Renal pelvis (tissue), 4 donors: ENCODE data around the gene AP1M1. TPM values are rescaled to one million over a fixed set of nuclear protein-coding genes. Genes with fewer than 3 reads are reported as not detected.

Experiments used
- DNase-seq: peaks from one replicate; pipeline ENCODE4 v3.0.0-alpha.2; 2013
- polyA plus RNA-seq, 3 donors: library from polyadenylated mRNA; unstranded; fragments of 120-200 nt; gene quantifications; one replicate each; pipeline ENCODE4 v1.2.1, GENCODE V29; 2013; ENCODE audit not compliant: insufficient read length in 3 of 3

AP1M1 gene
- polyA plus RNA-seq, 3 donors = 62.8 to 75.0 (median 73.8) TPM

- no peak for DNase-seq
Measured at GRCh38 chr19:16285769-16286498, 88.2 kb downstream of the AP1M1 start.

DNA sequence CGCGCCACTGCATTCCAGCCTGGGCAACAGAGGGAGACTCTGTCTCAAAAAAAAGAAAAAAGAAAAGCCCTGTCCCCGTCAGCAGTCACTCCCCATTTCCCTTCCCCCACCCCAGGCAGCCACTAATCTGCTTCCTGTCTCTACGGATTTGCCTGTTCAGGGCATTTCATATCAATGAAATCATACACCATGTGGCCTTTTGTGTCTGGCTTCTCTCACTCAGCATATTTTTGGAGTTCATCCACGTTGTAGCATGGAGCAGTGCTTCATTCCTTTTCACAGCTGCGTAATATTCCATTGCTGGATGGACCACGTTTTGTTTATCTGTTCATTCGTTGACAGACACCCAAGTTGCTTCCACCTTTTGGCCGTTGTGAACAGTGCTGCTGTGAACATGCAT is 90.8 kb downstream of the AP1M1 start:
- DNase-seq = no peak

DNA sequence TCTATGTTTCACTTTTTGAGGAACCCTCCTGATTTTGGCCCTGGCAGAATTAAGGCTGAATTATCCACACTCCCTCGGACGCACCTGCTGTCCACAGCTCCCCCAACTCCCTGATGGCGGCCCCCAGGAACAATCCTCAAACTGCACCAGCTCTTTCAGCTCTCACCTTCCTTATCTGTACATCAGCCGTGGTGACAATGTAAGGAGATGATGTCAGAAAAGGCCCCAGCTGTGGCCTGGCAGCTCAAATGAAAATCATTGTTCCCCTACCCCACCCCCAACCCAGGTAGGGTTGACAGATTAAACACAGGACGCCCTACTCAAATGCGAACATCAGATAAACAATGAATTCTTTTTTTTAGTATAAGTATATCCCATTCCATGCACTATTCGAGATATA is 91.9 kb downstream of the AP1M1 start:
- DNase-seq = no peak

DNA sequence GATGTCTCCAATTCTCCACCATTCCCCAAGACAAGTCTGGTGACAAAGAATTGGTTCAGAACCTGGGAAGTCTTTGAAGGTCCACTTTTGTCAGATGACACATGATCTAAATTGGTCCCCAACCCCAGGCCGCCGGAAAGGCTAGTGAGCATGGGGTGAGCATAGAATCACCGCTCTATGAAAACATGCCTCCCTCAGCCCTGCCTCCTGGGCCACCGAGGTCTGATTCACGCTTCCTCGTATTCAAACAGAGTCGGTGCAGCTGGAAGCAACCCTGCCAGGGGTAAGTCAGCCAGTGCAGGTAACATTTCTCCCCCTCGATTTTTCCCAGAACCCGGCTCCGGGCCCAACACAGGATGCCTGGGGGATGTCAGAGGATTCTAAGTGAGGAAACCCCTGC is 93.0 kb downstream of the AP1M1 start:
- DNase-seq = no peak

GRCh38 chr19:16293118-16294091 is 95.7 kb downstream of the AP1M1 start:
- DNase-seq = peak; percentile 96

DNA sequence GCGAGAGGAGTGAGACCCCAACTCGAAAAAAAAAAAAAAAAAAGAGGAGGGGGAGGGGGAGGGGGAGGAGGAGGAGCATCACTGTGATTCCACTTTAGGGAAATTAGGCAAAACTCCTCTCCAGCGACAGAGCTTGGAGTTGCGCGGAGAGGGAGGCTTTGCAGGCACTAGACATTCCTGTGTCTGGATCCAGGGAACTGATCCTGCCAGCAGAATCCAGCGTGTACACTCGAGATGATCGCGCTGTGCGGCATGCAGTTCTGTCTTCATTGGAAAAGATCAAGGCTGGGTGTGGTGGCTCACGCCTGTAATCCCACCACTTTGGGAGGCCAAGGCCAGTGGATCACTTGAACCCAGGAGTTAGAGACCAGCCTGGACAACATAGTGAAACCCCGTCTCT is 97.3 kb downstream of the AP1M1 start:
- DNase-seq = no peak

Other genes with a start within 250 kb of the AP1M1 start
- not detected for gene OR10H4, start 248.9 kb upstream of the AP1M1 start, polyA plus RNA-seq
- 100 to 1,000 TPM; 466 to 475 (median 475) TPM for gene TPM4, start 121.4 kb upstream of the AP1M1 start, polyA plus RNA-seq
- 10 to 100 TPM; 69.8 to 92.8 (median 89.6) TPM for gene RAB8A, start 86.0 kb upstream of the AP1M1 start, polyA plus RNA-seq
- gene HSH2D, start 54.2 kb upstream of the AP1M1 start, polyA plus RNA-seq = under 1 TPM; 0.28 to 0.88 (median 0.43) TPM
- not detected for gene CIB3, start 24.4 kb upstream of the AP1M1 start, polyA plus RNA-seq
- 100 to 1,000 TPM; 109 to 135 (median 115) TPM for gene FAM32A, start 12.5 kb upstream of the AP1M1 start, polyA plus RNA-seq
- gene KLF2, start 126.9 kb downstream of the AP1M1 start, polyA plus RNA-seq = 10 to 100 TPM; 18.5 to 39.4 (median 24.7) TPM